ENCODE results near the gene EEA1. TPM values are rescaled to one million over a fixed set of nuclear protein-coding genes. Genes with fewer than 3 reads are reported as not detected.

EEA1 gene
- total and polyA plus RNA-seq, 11 donors, result 5.1 to 45.5 (median 28.5) TPM

- no peaks in the 10 kb centered on the region for H3K36me3 ChIP-seq
- no peaks in the 10 kb centered on the region for H3K27me3 ChIP-seq
- DNase-seq (no peak), ATAC-seq (no peak)
- 3 to 7% (median 4%) methylated on average over 9 of the region's 9 CpGs for WGBS, 4 donors
- H3K9me3 ChIP-seq, result no peaks in the 10 kb centered on the region
- TF ChIP-seq, protein P1, sequence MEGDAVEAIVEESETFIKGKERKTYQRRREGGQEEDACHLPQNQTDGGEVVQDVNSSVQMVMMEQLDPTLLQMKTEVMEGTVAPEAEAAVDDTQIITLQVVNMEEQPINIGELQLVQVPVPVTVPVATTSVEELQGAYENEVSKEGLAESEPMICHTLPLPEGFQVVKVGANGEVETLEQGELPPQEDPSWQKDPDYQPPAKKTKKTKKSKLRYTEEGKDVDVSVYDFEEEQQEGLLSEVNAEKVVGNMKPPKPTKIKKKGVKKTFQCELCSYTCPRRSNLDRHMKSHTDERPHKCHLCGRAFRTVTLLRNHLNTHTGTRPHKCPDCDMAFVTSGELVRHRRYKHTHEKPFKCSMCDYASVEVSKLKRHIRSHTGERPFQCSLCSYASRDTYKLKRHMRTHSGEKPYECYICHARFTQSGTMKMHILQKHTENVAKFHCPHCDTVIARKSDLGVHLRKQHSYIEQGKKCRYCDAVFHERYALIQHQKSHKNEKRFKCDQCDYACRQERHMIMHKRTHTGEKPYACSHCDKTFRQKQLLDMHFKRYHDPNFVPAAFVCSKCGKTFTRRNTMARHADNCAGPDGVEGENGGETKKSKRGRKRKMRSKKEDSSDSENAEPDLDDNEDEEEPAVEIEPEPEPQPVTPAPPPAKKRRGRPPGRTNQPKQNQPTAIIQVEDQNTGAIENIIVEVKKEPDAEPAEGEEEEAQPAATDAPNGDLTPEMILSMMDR (IDR thresholded peaks at IDR 0.05), result no peak
- no peak for TF ChIP-seq POLR2A (IDR thresholded peaks at IDR 0.05)
- H3K4me1 ChIP-seq, result peaks cover 0 to 40% (median 24%) of the 10 kb centered on the region in 12 donors
- peak overlapping the region; percentile 77 to 99 (median 98) for H3K27ac ChIP-seq
- H3K4me3 ChIP-seq, result peak overlapping the region; percentile 62 to 94 (median 82)
- intact Hi-C loops (cut with DNase I), result loop anchor here in 6 of 10 donors (5.0 to 10.0 kb wide), 7 partner anchors 45 to 485 kb away; no protein-coding TSS in a partner anchor
Observed at GRCh38 chr12:92929983-92930382, 888 bp upstream of the EEA1 start.

GRCh38 chr12:92928421-92928961, 604 bp downstream of the EEA1 start:
- WGBS, 4 donors, result 0% methylated on average over 12 to 49 of the region's 49 CpGs
- intact Hi-C loops (cut with DNase I), result loop anchor here in 5 of 10 donors (5.0 to 10.0 kb wide), 6 partner anchors 66 to 486 kb away; no protein-coding TSS in a partner anchor
- peaks cover 0 to 55% (median 25%) of the 10 kb centered on the region in 12 donors for H3K4me1 ChIP-seq

GRCh38 chr12:92927436-92928281, 1.4 kb downstream of the EEA1 start:
- peaks cover 0 to 56% (median 27%) of the 10 kb centered on the region in 12 donors for H3K4me1 ChIP-seq
- 7 to 20% (median 9%) methylated on average over 7 of the region's 7 CpGs for whole genome bisulfite sequencing, 4 donors
- intact Hi-C loops (cut with DNase I), result loop anchor here in 5 of 10 donors (5.0 to 10.0 kb wide), 6 partner anchors 65 to 487 kb away; no protein-coding TSS in a partner anchor
- TF ChIP-seq POLR2A (IDR thresholded peaks at IDR 0.05), result no peak
- H3K27me3 ChIP-seq, result no peaks in the 10 kb centered on the region
- ATAC-seq, result peak in 1 of 4 donors; percentile 21
- no peaks in the 10 kb centered on the region for H3K36me3 ChIP-seq
- peak overlapping the region; percentile 62 to 94 (median 82) for H3K4me3 ChIP-seq
- H3K9me3 ChIP-seq, result no peaks in the 10 kb centered on the region
- H3K27ac ChIP-seq, result peak overlapping the region; percentile 92 to 99 (median 98)
- DNase-seq, result no peak

More at GRCh38 chr12:92928421-92928961, 604 bp downstream of the EEA1 start:
- peak overlapping the region; percentile 62 to 94 (median 82) for H3K4me3 ChIP-seq
- H3K27me3 ChIP-seq, result no peaks in the 10 kb centered on the region
- ATAC-seq (peak; percentile 12 to 64 (median 46)), DNase-seq (peak; percentile 42 to 81 (median 52))
- H3K27ac ChIP-seq, result peak overlapping the region; percentile 92 to 99 (median 98)
- H3K9me3 ChIP-seq, result no peaks in the 10 kb centered on the region
- TF ChIP-seq, protein P1 (IDR thresholded peaks at IDR 0.05), result no peak
- TF ChIP-seq POLR2A (IDR thresholded peaks at IDR 0.05), result no peak
- no peaks in the 10 kb centered on the region for H3K36me3 ChIP-seq

- no peaks in the 10 kb centered on the region for H3K27me3 ChIP-seq
- peak overlapping the region in 10 of 12 donors; percentile 62 to 94 (median 82) for H3K4me3 ChIP-seq
- no peak for TF ChIP-seq POLR2A (IDR thresholded peaks at IDR 0.05)
- TF ChIP-seq, protein P1 (IDR thresholded peaks at IDR 0.05), result peak in 5 of 12 donors; percentile 17 to 41 (median 37)
- WGBS, 4 donors, result 0 to 11% (median 6%) methylated on average over 4 of the region's 4 CpGs
- no peaks in the 10 kb centered on the region for H3K36me3 ChIP-seq
- ATAC-seq (peak in 1 of 4 donors; percentile 27), DNase-seq (peak in 3 of 5 donors; percentile 22 to 41 (median 30))
- intact Hi-C loops (cut with DNase I), result loop anchor here in 5 of 10 donors (5.0 to 10.0 kb wide), 6 partner anchors 65 to 488 kb away; no protein-coding TSS in a partner anchor
- no peaks in the 10 kb centered on the region for H3K9me3 ChIP-seq
- H3K4me1 ChIP-seq, result peaks cover 0 to 56% (median 29%) of the 10 kb centered on the region in 12 donors
- H3K27ac ChIP-seq, result peak overlapping the region in 11 of 12 donors; percentile 22 to 99 (median 98)
Observed at GRCh38 chr12:92927055-92927435, 2.0 kb downstream of the EEA1 start.
